GM18520 (cell line): ENCODE measurements around the gene RTCB.
"Not testable (repeated sequence)": the region's sequence is repeated elsewhere in the genome, so short reads cannot be mapped to it uniquely, and the experiment has no call there.

Source experiments
- ATAC-seq: cut with Tn5 transposase; IDR thresholded peaks from one replicate; pipeline ENCODE4 v1.9.1; 2021; ENCODE audit not compliant: unreplicated experiment

Gene RTCB

DNA sequence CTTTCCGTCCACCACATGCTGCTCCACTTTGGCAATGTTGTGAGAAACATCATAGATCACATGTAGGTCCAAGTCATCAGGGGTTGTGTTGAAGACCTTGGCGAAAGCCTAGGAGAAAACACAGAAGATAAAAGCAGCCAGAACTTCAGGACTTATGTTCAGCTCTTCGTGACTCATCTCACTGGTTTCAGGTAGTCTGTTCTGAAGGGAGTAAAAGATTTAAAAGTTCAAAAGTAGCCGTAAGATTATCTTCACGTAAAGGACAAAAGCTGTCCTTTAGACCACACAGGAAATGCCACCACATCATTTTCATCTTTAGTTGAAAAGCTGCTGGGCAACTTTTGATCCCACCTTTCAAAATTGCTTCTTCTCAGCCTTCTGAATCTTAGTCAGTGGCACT is 16.9 kb downstream of the RTCB start:
- no peak for ATAC-seq

- ATAC-seq: no peak
These were observed 22.4 kb downstream of the RTCB start for GRCh38 chr22:32389685-32390084.

GRCh38 chr22:32385681-32386080 is 26.4 kb downstream of the RTCB start:
- no peak for ATAC-seq

DNA sequence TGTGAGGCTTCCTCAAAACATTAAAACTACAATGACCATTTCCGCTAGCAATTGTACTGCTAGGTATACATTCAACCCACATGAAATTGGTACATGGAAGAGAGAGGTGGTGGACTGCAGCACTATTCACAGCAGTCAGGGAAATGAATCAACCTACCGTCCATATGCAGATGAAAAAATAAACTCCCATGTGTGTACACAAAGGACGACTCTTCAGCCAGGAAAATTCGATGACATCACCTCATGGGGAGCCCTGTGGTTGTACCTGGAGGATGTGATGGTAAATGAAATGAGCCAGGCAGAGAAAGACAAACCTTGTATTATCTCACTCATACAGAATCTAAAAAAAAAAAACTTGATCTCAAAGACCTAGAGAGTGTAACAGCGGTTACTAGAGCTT is 31.1 kb downstream of the RTCB start:
- ATAC-seq: no peak

DNA sequence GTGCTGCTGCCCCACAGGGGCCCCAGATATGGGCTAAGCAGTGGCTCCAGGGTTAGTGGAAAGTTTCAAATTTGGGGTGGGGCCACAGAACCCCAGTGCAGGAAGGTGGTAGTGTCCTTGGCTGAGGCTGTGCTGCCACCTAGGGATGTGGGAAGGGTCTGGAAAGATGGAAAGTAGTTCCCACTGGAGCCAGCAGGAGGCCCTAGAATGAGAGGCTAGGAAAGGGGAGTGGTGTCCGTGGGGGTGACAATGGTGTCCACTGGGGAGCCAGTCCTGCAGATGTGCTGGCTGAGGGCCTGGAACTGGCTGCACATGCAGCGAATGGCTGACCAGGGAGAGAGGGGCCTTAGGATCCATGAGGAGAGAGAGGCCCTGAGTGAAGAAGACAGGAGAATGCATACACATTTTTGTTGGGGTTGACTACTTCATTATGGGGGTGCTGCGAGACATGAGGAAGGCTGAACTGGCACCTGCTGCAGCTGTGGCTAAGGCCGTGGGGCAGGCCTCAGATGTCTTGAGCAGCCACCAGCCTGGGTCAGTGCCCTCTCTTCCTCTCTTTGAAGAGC is 33.3 kb downstream of the RTCB start:
- ATAC-seq: no peak

- no peak for ATAC-seq
These were observed 35.4 kb downstream of the RTCB start for GRCh38 chr22:32376681-32377080.

DNA sequence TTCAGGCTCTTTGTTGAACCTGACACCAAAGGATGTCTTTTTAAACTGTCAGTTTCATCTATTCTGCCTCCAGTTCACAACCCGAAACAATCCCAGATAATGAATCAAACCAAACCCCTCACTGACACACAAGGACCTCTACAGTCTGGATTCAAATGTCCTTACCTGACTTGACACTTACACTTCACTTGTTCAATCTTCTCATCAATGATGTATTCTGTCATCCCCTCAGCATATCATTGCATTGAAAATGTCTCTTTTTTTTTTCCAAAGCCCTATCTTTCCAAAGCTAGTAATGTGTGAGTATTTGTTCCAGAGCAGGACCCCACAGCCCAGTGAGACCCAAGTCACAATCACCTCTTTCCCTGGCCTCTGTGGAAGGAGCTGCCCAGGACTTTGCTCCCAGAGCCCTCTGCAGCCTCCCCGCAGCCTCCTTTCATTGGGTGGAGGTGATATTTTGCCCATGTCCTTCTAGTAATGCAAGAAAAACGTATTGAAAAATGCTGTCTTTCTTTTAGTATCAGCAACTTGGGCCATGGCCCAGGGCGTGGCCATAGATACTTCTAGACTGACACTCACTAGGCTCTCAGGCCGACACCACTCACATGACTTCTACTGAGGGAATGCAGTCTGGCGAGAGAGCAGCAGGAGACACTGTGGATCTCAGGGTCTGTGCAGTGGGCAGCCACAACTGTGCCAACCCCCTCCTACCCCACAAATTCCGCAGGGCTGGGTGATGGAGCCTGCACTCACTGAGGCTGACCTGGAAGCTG is 36.2 kb downstream of the RTCB start:
- no peak for ATAC-seq

GRCh38 chr22:32364210-32364609 is 47.8 kb downstream of the RTCB start:
- ATAC-seq: no peak

GRCh38 chr22:32361257-32361656 is 50.8 kb downstream of the RTCB start:
- ATAC-seq: no peak

- ATAC-seq: not testable (repeated sequence)
These were observed 52.0 kb downstream of the RTCB start for GRCh38 chr22:32360096-32360495.

DNA sequence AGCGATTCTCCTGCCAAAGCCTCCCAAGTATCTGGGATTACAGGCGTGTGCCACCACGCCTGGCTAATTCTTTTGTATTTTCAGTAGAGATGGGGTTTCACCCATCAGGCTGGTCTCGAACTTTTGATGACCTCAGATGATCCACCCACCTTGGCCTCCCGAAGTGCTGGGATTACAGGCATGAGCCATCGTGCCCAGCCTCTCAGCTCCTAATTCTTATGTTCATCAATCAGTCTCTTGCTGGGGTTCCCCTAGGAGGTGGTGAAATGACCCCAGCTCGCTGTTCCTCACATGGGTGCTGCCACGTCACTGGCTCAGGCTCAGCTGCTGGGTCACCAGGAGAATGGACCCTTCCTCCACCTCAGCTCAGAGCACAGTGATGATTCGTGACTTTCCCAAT is 54.5 kb downstream of the RTCB start, which contains the start of gene RFPL3:
TSS of gene RFPL3 (plus strand) at position 301 of the 400 bp plus-strand sequence. CDS start 205 bp downstream, outside the sequence.
- ATAC-seq: not testable (repeated sequence)

DNA sequence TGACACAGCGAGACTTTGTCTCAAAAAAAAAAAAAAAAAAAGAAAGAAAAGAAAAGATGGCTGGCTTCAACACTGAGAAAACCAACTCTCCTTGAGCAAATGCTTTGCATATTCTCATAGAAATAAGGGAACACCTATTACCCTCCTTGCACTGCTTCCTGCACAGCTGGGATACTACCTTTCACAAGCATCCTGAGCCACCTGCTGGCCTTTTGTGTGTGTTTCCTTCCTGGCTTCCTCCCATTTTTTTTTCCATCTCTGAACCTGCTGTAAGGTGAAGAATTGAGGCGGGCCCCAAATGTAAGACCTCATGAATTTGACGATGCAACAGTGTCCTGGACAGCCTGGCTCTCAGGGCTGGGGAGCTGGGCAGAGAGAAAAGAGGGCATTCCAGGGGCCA is 56.3 kb downstream of the RTCB start:
- ATAC-seq: no peak

DNA sequence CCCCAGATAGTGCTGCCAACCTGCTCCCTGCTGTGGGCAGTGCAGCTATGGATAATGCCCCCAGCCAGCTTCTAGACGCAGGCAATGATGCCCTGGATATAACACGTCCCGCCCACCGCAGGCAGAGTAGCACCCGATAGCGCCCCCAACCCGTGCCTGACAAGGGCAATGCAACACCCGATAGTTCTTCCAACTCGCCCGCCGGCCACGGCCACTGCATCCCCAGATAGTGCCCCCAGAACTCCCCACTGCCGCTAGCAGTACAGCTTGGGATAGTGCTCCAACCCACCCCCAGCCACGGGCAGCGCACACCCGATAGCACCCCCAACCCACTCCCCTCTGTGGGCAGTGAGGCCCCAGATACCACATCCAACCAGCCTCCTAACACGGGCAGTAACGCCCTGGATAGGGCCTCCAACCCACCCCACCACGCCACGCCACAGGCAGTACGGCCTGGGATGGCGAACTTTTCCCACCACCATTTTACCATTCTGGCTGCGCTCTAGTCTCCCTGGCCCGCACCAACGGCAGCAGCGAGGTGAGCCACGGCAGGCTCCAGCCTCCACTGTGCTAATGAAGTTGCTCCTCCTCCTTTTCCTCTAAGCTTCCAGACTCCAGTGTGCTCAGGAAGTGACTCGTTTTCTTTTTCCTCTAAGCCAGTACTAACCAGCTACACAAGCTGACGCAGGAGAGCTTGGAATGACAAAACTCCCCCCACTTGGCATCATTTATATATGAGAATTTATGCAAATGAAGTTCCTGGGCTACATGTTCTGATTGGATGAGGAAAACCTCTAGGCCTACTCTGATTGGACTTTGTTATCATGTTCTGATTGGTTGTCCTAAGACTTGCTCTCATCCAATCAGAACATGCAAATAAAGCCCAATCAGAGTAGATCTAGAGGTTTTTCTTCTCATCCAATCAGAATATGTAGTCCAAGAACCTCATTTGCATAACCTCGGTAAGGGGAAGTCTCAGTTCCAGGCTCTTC is 57.4 kb downstream of the RTCB start:
- ATAC-seq: no peak

- ATAC-seq: no peak
These were observed 58.2 kb downstream of the RTCB start for GRCh38 chr22:32353840-32354239.

DNA sequence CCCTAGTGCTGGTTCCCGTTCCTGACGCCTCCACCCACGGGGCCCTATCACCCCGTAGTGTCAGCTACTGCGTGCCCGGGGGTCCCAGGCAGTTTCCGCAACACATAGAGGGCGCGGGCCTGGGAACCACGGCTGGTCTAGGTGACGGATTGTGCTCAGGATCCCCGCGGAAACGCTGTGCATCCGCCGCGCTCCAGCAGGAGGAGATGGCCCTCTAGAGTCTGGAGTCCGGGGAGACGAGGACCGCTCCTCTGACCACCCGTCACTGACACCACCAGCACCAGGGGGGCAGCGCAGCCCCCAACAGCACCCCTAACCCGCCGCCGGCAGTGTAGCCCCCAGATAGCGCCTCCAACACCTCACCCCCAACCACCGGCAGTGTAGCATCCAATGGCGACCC is 58.8 kb downstream of the RTCB start:
- no peak for ATAC-seq

GRCh38 chr22:32352681-32353080 is 59.4 kb downstream of the RTCB start:
- ATAC-seq: no peak

- ATAC-seq: not testable (repeated sequence)
These were observed 60.2 kb downstream of the RTCB start for GRCh38 chr22:32351875-32352274.

DNA sequence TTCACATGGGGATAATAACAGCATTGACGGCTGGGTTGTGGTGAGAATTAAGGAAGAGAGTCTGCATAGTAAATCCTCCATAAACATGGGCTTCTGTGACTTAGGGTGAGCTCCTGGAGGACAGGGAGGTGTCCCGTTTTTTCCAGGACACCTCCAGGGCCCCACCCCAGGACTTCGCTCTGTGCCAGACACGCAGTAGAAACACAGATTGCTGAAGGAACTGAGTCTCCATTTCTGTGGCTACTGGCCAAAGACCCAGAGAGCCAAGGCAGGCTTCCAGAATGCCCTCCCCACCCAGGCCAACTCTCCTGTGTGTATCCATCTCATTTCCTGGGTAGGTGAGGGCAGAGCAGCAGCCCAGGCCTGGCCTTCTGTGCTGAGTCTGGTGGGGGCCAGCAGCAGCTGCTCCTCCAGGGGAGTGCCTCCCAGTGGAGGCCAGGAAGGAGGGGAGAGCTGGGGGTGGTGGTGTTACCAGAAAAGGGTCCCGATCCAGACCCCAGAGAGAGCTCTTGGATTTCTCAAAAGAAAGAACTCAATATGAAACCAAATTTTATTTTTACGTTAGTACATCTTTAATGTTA is 63.9 kb downstream of the RTCB start:
- ATAC-seq: no peak

DNA sequence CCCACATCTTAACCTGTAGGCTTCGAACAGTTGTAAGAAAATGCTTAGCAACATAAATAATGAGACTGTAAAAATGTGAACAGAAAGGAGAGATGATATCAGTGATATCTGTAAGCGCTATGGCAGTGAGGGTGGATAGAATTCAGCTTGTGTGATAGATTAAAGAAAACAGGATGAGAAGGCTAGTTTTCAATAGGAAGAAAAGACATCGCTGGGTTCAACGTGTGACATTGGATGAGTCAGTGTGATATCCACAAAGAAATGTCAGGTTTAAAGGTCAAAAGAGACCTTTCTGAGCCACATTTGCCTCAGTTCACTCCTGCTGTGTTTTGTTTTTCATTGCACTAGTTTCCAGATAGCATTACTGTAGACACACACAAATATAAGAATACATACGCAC is 68.1 kb downstream of the RTCB start:
- no peak for ATAC-seq

- ATAC-seq: no peak
These were observed 69.1 kb downstream of the RTCB start for GRCh38 chr22:32342977-32343376.

DNA sequence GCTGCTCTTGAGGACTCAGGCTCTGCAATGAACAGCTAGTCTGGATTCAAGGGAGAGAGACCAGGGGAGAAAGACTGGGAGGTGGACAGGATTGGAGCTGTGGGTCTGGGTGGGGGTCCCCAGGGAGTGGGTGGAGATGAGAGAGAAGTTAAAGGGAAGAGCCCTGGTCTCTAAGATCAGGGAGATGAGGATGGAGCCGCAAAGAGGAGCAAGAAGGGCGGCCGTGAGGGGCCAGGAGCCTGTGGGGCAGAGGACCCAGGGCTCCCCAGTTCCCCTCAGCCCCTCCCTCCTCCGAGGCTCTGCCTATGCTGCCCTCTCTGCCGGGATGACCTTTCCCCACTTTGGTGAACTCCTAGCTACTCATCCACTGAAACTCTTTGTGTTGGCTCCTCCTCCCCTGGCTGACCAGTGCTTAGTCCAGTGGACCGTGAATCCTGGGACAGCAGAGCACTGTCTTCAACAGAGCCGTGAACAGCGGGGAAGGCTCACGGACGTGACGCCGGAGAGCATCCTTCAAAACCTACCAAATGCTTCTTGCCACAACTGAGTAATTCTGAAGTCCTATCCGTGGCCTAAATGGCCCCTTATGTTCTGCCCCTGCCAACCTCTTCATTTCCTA is 70.8 kb downstream of the RTCB start:
- ATAC-seq: no peak
